Pancreas (tissue), 10 donors: ENCODE results near the gene SSBP3. TPM values are rescaled to one million over a fixed set of nuclear protein-coding genes. Genes with fewer than 3 reads are reported as not detected.

Source experiments
- ATAC-seq, 4 donors: fragments of 200-7000 bp; cut with Tn5 transposase; one replicate each; pipeline versions ENCODE4 v1.8.0 to v1.9.1; 2020; ENCODE audit warnings: mild to moderate bottlenecking in 4 of 4, moderate library complexity in 4 of 4
- DNase-seq, 6 donors: peaks; one replicate each; pipeline ENCODE4 v3.0.0-alpha.2; 2020
- FAIRE-seq: peaks from 2 replicates; lab custom pipeline; 2012; peaks lifted over from hg19 to GRCh38; lab: Jason Lieb, UNC
- H3K27ac ChIP-seq, 4 donors: fragments of 200-600 bp; sonication (generic); 1 replicate in 3 of 4; 2 replicates in 1 of 4; pipeline versions ENCODE4 v1.5.0 to v1.8.0; 2020
- H3K27me3 ChIP-seq, 4 donors: fragments of 200-600 bp; one replicate each; pipeline ENCODE4 v1.8.0; 2021
- H3K36me3 ChIP-seq, 3 donors: fragments of 200-600 bp; sonication (generic) in 1 of 3; one replicate each; pipeline versions ENCODE4 v1.5.0 to v1.8.0; 2020 to 2021
- H3K4me1 ChIP-seq, 3 donors: fragments of 200-600 bp; one replicate each; pipeline ENCODE4 v1.8.0; 2021
- H3K4me3 ChIP-seq, 4 donors: fragments of 200-600 bp; sonication (generic) in 2 of 4; one replicate each; pipeline versions ENCODE4 v1.5.0 to v1.8.0; 2020 to 2021
- H3K9me3 ChIP-seq, 4 donors: fragments of 200-600 bp; one replicate each; pipeline ENCODE4 v1.8.0; 2021
- WGBS, 2 donors: extraction: QIAGEN DNeasy Blood & Tissue Kit; methylation state at CpG; one replicate each; pipeline ENCODE4 v1.1.7; 2013; 5-methylcytosine and 5-hydroxymethylcytosine counted together
- intact Hi-C, 3 donors: fragments of 100-400 bp; cut with DNase I; formaldehyde crosslinking; loops; one replicate each; pipeline versions ENCODE4 v1.11.1 to v1.14.2; 2022
- polyA plus RNA-seq, 2 donors: library from polyadenylated mRNA; stranded (reverse); fragments of 200-250 nt; gene quantifications; one replicate each; pipeline ENCODE4 v1.2.3, GENCODE V29; 2013
- total RNA-seq, 6 donors: library from RNA; stranded (reverse); fragmentation: NEBNext Ultra II Directional in 4 of 6; extraction: Animal tissue kit (Norgen Biotek cat#: 25700) in 4 of 6; gene quantifications; one replicate each; pipeline versions ENCODE4 v1.2.1 to v1.2.4, GENCODE V29; 2021 to 2023
- TF ChIP-seq, protein P1 (sequence below), 4 donors: fragments of 200-600 bp; sonication (generic) in 3 of 4; IDR thresholded peaks; one replicate each; pipeline versions ENCODE4 v1.5.0 to v1.8.0; 2021; ENCODE audit warnings: antibody characterized with exemption in 4 of 4
- donor health status: healthy with polysubstance abuse.
- donor health status: DM: no; HTN: no; CAD: no; lungs with moderate emphysema.
- donor health status: DM: no; HTN: no; CAD: no.
- donor health status: control.
- donor health status: control.
- donor health status: Bipolar disorder and iron deficiency.
- donor health status: DM: yes; HTN: yes; CAD: no.
- donor health status: DM: no; HTN: no; CAD: no.
- donor health status: DM: no; HTN: no; CAD: no.
- donor health status: DM: yes; HTN: yes; CAD: no.

SSBP3 gene
- total and polyA plus RNA-seq, 8 donors: 16.4 to 31.0 (median 22.9) TPM

DNA sequence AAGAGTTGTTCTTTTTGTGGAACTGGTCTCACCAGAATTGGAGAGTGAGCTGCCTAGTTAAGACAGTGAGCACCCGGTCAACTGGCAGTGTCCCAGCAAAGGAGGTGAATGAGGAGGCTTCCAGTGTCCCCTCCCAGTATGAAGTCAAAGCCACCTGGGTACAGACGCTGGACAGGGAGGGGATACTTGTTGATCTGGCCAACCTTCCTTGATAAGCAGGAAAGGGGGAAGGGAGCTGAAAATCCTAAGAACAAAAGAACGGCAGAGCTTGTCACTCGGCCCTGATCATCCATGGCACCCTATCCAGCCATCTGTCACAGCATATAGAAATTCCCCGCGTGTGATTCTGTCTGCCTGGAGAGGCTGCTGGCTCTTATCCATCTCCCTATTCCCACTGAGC is 91.5 kb downstream of the SSBP3 start:
- DNase-seq (peak in 2 of 6 donors; percentile 31 to 51), FAIRE-seq (no peak), ATAC-seq (peak in 3 of 4 donors; percentile 37 to 63 (median 56))
- Histone ChIP-seq H3K27me3 (no peaks in the 10 kb centered on the region), H3K27ac (no peak overlapping the region), H3K4me1 (peaks cover 0 to 11% (median 10%) of the 10 kb centered on the region in 3 donors), H3K9me3 (no peaks in the 10 kb centered on the region), H3K36me3 (no peaks in the 10 kb centered on the region), H3K4me3 (no peak overlapping the region)
- intact Hi-C loops: loop anchor here in 1 of 3 donors (10.0 kb wide), 1 partner anchor 180 kb away; no protein-coding TSS in a partner anchor
- WGBS, 2 donors: 18 to 22% methylated on average over 6 of the region's 6 CpGs
- TF ChIP-seq, protein P1, sequence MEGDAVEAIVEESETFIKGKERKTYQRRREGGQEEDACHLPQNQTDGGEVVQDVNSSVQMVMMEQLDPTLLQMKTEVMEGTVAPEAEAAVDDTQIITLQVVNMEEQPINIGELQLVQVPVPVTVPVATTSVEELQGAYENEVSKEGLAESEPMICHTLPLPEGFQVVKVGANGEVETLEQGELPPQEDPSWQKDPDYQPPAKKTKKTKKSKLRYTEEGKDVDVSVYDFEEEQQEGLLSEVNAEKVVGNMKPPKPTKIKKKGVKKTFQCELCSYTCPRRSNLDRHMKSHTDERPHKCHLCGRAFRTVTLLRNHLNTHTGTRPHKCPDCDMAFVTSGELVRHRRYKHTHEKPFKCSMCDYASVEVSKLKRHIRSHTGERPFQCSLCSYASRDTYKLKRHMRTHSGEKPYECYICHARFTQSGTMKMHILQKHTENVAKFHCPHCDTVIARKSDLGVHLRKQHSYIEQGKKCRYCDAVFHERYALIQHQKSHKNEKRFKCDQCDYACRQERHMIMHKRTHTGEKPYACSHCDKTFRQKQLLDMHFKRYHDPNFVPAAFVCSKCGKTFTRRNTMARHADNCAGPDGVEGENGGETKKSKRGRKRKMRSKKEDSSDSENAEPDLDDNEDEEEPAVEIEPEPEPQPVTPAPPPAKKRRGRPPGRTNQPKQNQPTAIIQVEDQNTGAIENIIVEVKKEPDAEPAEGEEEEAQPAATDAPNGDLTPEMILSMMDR (IDR thresholded peaks at IDR 0.05): no peak

DNA sequence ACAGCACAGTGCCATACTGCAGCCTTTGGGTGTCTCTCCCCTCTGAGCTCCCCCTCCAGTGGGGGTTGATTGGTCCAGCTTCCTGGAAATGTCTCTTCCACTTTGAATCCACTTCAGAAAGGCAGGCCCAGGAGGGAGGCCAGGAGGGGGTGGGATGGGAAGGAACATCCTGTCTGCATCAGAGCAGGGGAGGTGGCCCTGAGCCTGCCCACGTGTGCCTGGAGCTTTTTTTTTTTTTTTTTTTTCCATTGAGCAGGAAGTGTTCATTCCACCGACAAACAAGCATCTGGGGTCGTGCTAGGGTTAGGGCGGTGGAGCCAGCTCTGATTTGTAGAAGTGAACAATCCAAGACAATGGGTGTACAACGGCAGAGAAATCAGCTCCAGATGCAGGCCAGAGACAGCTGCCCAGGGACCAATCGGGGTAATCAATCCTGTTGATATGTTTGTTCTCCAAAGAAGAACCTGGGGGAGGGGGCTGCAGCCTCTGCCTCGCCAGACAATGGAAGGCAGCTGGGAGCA is 93.3 kb downstream of the SSBP3 start:
- FAIRE-seq: no peak
- no peak for DNase-seq
- intact Hi-C loops: loop anchor here in 1 of 3 donors (10.0 kb wide), 1 partner anchor 182 kb away; no protein-coding TSS in a partner anchor

DNA sequence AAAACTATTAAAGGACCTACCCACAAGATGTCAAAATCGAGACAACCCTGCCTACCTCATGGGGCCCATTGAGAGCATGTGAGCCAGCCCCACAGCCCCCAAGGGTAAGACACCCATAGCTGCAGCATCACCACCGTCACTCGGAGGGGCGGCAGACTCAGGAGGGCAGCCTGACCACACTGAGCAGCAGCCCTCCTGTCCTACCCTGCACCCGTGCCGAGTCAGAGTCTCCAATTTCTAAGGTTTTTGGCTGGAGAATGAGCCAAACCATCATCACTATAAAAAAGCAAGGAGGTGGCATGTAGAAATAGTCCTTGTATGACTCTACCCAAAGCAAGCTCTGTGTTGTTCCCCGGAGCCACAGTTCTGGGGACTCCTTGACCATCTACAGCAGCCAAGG is 94.7 kb downstream of the SSBP3 start:
- no peak for DNase-seq

More for the DNA sequence above, 93.3 kb downstream of the SSBP3 start:
- Histone ChIP-seq H3K36me3 (no peaks in the 10 kb centered on the region), H3K4me1 (peaks cover 0 to 11% (median 10%) of the 10 kb centered on the region in 3 donors), H3K4me3 (no peak overlapping the region), H3K27ac (peak overlapping the region in 1 of 4 donors; percentile 37), H3K9me3 (no peaks in the 10 kb centered on the region), H3K27me3 (no peaks in the 10 kb centered on the region)
- TF ChIP-seq, protein P1 (IDR thresholded peaks at IDR 0.05): no peak
- 52 to 55% methylated on average over 6 to 7 of the region's 7 CpGs for WGBS, 2 donors
- peak in 3 of 4 donors; percentile 46 to 68 (median 58) for ATAC-seq

DNA sequence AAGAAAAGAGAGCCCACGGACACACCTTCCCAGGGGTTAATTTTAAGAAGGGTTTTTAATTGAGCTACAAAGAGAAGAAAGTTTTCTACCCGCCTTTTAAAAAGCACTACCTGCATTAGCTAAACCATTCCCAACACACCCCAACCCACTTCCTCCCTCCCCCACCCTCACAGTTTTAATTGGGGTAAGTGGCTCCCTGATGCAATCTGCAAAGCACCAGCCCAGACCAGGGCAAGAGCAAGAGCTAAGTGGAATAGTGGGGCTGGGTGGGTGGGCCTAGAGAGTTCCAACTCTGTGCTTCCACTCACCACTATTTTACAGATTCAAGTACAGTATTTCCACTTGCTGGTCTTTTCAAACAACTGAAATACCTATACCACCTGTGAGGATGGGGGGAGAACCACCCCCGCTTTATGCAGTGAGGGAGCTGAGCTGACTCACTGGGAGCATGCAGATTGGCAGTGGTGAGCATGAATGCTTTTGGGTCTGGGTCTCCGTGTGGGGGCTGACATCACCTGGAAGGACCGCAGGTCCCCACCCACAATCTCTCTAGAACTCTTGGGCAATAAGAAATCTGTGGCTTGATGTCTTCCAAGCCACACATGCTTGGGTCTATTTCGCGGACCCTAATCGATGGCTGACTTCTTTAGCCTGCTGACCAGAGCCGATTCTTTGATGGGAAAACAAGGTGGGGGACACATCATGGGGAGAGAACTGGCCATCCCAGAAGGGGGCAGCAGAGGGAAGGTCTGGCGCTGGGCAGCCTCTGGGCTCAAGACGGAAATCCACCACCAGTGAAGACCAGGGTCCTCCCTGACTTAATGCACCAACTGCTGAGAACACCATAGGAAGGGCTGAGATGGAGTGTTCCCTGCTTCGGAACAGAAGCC is 95.5 kb downstream of the SSBP3 start:
- Histone ChIP-seq H3K4me3 (no peak overlapping the region), H3K9me3 (no peaks in the 10 kb centered on the region), H3K4me1 (peaks cover 0 to 11% (median 10%) of the 10 kb centered on the region in 3 donors), H3K36me3 (no peaks in the 10 kb centered on the region), H3K27ac (no peak overlapping the region), H3K27me3 (no peaks in the 10 kb centered on the region)
- 63 to 68% methylated on average over 12 of the region's 12 CpGs for WGBS, 2 donors
- DNase-seq (peak in 4 of 6 donors; percentile 41 to 73 (median 49)), ATAC-seq (peak in 3 of 4 donors; percentile 66 to 74 (median 68)), FAIRE-seq (no peak)
- intact Hi-C loops: loop anchor here in 1 of 3 donors (10.0 kb wide), 1 partner anchor 184 kb away; no protein-coding TSS in a partner anchor
- TF ChIP-seq, protein P1 (IDR thresholded peaks at IDR 0.05): peak; percentile 11 to 41 (median 20)

More for the DNA sequence above, 94.7 kb downstream of the SSBP3 start:
- no peak for FAIRE-seq
- H3K36me3 ChIP-seq: no peaks in the 10 kb centered on the region
- peaks cover 0 to 11% (median 10%) of the 10 kb centered on the region in 3 donors for H3K4me1 ChIP-seq
- no peaks in the 10 kb centered on the region for H3K27me3 ChIP-seq
- intact Hi-C loops: loop anchor here in 1 of 3 donors (10.0 kb wide), 1 partner anchor 183 kb away; no protein-coding TSS in a partner anchor
- no peak overlapping the region for H3K27ac ChIP-seq
- no peak for ATAC-seq
- no peaks in the 10 kb centered on the region for H3K9me3 ChIP-seq
- 94 to 95% methylated on average over 7 of the region's 7 CpGs for WGBS, 2 donors
- no peak overlapping the region for H3K4me3 ChIP-seq
- TF ChIP-seq, protein P1 (IDR thresholded peaks at IDR 0.05): no peak
